ENCODE measurements around the gene KRTAP10-3. TPM values are rescaled to one million over a fixed set of nuclear protein-coding genes. Genes with fewer than 3 reads are reported as not detected.

KRTAP10-3 gene
- total and polyA plus RNA-seq, 2 experiments from 2014 or later = not detected

DNA sequence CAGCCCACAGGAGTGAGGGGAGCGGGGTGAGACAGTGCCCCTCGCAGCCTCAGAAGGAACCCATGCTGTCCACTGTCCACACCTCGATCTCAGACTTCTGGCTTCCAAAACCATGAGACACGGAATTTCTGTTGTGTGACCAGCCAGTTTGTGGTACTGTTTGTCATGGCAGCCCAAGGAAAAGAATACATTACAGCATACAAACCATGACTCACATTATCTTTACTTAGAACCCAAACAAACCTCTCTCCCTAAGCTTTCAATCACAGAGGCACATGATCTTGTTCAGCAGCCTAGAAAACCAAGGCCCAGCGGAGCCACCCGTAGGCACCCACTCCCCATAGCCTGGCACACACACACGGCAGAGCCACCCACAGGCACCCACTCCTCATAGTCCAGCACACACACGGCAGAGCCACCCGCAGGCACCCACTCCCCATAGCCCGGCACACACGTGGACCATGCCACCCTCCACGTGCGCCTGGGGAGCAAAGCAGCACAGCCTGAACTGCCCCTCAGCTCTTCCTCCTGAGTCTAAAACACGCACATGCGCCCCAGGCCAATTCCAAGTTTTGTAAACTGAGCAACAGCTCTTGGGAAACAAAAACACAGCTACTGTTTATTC lies 14.5 kb upstream of the KRTAP10-3 start:
- TF ChIP-seq, protein P1, sequence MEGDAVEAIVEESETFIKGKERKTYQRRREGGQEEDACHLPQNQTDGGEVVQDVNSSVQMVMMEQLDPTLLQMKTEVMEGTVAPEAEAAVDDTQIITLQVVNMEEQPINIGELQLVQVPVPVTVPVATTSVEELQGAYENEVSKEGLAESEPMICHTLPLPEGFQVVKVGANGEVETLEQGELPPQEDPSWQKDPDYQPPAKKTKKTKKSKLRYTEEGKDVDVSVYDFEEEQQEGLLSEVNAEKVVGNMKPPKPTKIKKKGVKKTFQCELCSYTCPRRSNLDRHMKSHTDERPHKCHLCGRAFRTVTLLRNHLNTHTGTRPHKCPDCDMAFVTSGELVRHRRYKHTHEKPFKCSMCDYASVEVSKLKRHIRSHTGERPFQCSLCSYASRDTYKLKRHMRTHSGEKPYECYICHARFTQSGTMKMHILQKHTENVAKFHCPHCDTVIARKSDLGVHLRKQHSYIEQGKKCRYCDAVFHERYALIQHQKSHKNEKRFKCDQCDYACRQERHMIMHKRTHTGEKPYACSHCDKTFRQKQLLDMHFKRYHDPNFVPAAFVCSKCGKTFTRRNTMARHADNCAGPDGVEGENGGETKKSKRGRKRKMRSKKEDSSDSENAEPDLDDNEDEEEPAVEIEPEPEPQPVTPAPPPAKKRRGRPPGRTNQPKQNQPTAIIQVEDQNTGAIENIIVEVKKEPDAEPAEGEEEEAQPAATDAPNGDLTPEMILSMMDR (IDR thresholded peaks at IDR 0.05; ENCODE audit: low read depth, low read length) = no peak
- Histone ChIP-seq H3K9me3 (ENCODE audit: low read depth) (no peaks in the 10 kb centered on the region), H3K4me3 (no peak overlapping the region), H3K27ac (no peak overlapping the region), H3K36me3 (no peaks in the 10 kb centered on the region), H3K4me1 (ENCODE audit: low read depth) (no peaks in the 10 kb centered on the region), H3K27me3 (no peaks in the 10 kb centered on the region)
- no peak for DNase-seq (ENCODE audit: low read depth in 1 of 2, low spot score in 1 of 2)

DNA sequence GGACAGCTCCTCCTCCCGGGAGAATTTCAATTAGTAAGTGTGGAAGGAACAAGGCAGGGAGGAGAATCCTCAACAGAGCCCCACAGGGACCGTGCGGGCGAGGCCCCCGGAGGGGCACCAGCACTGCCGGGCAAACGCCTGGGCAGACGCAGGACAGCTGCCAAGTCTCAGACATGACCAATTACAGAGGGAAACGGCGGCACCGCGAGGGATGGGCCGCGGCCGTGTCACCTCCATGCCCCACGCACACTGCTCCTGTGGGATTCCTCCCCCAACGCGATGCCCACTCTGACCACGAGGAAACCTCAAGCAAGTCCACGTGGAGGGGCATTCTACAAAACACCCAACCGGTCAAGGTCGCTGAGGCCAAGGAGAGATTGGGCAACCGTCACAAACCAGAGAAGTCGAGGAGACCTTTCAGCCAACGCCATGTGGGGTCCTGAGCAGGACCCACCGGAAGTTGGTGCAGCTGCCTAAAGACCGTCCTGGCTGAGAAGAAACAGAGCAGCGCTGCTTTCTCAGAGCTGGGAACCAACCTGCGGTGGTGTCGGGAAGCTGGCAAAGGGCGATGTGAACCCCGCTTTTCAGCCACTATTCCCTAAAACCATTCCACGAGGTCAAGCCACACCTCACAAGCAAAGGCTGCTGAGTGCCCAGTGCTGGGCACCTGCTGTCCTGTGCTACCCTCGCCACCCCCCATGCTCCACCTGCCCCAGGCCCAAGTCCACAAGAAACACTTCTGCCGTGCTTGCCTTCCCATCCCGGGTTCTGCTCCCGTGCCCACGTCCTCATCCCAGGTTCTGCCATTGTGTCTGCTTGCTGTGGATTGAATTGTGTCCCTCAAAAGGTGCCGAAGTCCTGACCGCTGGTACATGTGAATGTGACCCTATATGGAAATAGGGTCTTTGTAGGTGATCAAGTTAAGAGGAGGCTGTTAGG lies 13.5 kb upstream of the KRTAP10-3 start:
- no peaks in the 10 kb centered on the region for H3K36me3 ChIP-seq
- H3K27me3 ChIP-seq = no peaks in the 10 kb centered on the region
- no peak overlapping the region for H3K4me3 ChIP-seq
- no peak for DNase-seq (ENCODE audit: low read depth in 1 of 2, low spot score in 1 of 2)
- H3K9me3 ChIP-seq (ENCODE audit: low read depth) = no peaks in the 10 kb centered on the region
- no peaks in the 10 kb centered on the region for H3K4me1 ChIP-seq (ENCODE audit: low read depth)
- TF ChIP-seq, protein P1 (IDR thresholded peaks at IDR 0.05; ENCODE audit: low read depth, low read length) = no peak
- H3K27ac ChIP-seq = no peak overlapping the region

GRCh38 chr21:44571296-44571695 lies 12.7 kb upstream of the KRTAP10-3 start:
- TF ChIP-seq, protein P1 (IDR thresholded peaks at IDR 0.05; ENCODE audit: low read depth, low read length) = no peak
- Histone ChIP-seq H3K36me3 (no peaks in the 10 kb centered on the region), H3K4me1 (ENCODE audit: low read depth) (no peaks in the 10 kb centered on the region), H3K27ac (no peak overlapping the region), H3K27me3 (no peaks in the 10 kb centered on the region), H3K4me3 (no peak overlapping the region), H3K9me3 (ENCODE audit: low read depth) (no peaks in the 10 kb centered on the region)
- DNase-seq (ENCODE audit: low read depth in 1 of 2, low spot score in 1 of 2) = no peak

DNA sequence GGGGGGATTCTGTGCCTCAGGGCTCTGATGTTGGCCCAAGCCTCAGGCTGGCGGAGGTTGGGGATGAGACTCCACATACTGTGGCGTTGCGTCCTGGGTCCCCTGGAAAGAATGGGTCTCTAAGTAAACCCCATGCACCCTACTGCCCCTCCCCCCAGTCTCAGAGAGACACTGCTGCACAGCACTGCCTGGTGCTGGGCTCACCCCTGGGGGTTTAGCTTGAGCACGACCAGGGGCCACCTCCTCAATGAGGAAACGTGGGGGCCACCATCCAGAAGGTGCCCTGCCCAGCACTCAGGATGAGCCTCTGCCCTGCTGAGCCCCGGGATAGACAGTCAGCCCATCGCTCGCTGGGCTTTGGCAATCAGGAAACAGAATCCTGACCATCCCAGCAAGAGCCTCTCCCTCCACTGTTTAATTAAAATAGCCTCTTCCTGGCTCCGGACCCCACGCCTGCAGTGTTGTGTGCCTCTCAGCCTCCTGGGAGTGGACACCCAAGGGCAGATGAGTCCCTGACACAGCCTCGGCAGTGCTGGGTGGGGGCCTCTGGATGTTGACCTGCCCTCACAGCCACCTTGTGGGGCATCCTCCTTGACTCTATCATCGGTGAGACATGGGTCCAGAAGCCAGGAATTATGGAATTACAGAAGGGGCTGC lies 11.4 kb upstream of the KRTAP10-3 start:
- DNase-seq (ENCODE audit: low read depth in 1 of 2, low spot score in 1 of 2) = no peak
- TF ChIP-seq, protein P1 (IDR thresholded peaks at IDR 0.05; ENCODE audit: low read depth, low read length) = no peak

DNA sequence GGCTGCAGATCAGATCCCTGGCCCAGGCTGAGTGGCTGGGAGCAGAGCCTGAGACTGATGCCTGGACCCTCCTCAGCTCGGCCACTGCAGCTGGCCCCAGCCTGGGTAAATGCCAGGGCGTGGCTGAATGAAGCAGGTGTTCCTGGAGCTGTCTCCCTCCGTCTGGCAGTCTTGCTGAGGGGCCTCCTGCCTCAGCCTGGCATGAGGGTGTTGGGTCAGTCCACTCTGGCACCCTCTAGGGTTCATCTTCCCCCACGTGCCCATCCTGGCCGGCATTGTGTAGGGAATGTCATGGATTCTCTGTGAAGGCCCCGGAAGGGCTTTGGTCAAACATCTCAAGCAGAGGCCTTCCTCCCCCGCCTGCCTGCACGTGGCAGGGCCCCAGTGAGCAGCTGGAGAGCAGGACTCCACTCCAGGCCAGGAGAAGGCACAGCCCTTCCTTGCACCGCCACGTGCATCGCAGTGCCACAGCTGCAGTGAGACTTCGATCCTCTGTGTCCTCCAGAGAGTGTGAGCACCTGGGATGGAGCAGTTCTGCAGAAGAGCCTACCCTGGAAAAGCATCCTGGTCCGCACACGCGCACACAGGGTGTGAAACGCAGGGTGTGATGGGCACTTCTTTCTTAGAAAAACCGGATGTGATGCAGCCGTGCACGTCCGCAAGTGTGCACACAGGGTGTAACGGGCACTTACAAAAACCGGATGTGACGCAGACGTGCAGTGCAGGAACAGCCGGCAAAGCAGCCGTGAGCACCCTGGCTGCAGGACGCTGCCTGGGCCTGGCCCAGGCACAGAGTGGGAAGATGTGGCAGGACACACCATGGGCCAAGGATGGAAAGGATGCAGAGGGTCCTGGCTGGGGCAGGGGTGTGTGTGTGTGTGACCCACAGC lies 10.3 kb upstream of the KRTAP10-3 start:
- TF ChIP-seq, protein P1 (IDR thresholded peaks at IDR 0.05; ENCODE audit: low read depth, low read length) = no peak
- Histone ChIP-seq H3K9me3 (ENCODE audit: low read depth) (no peaks in the 10 kb centered on the region), H3K4me1 (ENCODE audit: low read depth) (no peaks in the 10 kb centered on the region), H3K27me3 (no peaks in the 10 kb centered on the region), H3K27ac (no peak overlapping the region), H3K36me3 (no peaks in the 10 kb centered on the region), H3K4me3 (no peak overlapping the region)
- DNase-seq (ENCODE audit: low read depth in 1 of 2, low spot score in 1 of 2) = no peak

More for the DNA sequence above, 11.4 kb upstream of the KRTAP10-3 start:
- Histone ChIP-seq H3K9me3 (ENCODE audit: low read depth) (no peaks in the 10 kb centered on the region), H3K4me3 (no peak overlapping the region), H3K27me3 (no peaks in the 10 kb centered on the region), H3K27ac (no peak overlapping the region), H3K36me3 (no peaks in the 10 kb centered on the region), H3K4me1 (ENCODE audit: low read depth) (no peaks in the 10 kb centered on the region)

All from cardiac muscle cell (in vitro differentiated cells and primary cell).